ENCODE measurements around the gene FAM81A. TPM values are rescaled to one million over a fixed set of nuclear protein-coding genes. Genes with fewer than 3 reads are reported as not detected.

FAM81A gene
- polyA plus RNA-seq, 1 donor from 2014 or later = 5.0 TPM

- Histone ChIP-seq H3K36me3 (ENCODE audit: insufficient read depth, low read length) (no peaks in the 10 kb centered on the region), H2AFZ (ENCODE audit: low read depth, low read length) (no peak overlapping the region), H3K27me3 (ENCODE audit: insufficient read depth, low read depth, low read length) (no peaks in the 10 kb centered on the region), H3K9ac (ENCODE audit: low read length) (no peak overlapping the region), H4K20me1 (ENCODE audit: insufficient read depth) (no peaks in the 10 kb centered on the region), H3K4me2 (ENCODE audit: low read length) (no peak overlapping the region), H3K27ac (ENCODE audit: low read length) (no peak overlapping the region), H3K9me2 (ENCODE audit: insufficient read depth, low read length) (no peaks in the 10 kb centered on the region), H3K79me2 (replicated peaks; ENCODE audit: insufficient read depth, low read length) (no peaks in the 10 kb centered on the region), H3F3A (ENCODE audit: insufficient read depth, low read length, poor library complexity, severe bottlenecking) (no peaks in the 10 kb centered on the region), H3K9me3 (ENCODE audit: low read length) (no peaks in the 10 kb centered on the region), H3K4me3 (ENCODE audit: low read length) (no peak overlapping the region)
- TF ChIP-seq SMC3 (conservative IDR thresholded peaks at IDR 0.05; ENCODE audit: poor library complexity) (no peak), EP300 (conservative IDR thresholded peaks at IDR 0.05; ENCODE audit: poor library complexity, severe bottlenecking) (no peak), REST (IDR thresholded peaks at IDR 0.05; ENCODE audit: borderline replicate concordance) (no peak), POLR2AphosphoS5 (IDR thresholded peaks at IDR 0.05) (no peak), CTCF (IDR thresholded peaks at IDR 0.05; ENCODE audit: poor library complexity, severe bottlenecking) (no peak), RAD21 (conservative IDR thresholded peaks at IDR 0.05) (no peak), TAF1 (IDR thresholded peaks at IDR 0.05; ENCODE audit: low read depth) (no peak), MXI1 (conservative IDR thresholded peaks at IDR 0.05; ENCODE audit: poor library complexity, severe bottlenecking) (no peak)
Observed at GRCh38 chr15:59558851-59559250, 120.9 kb downstream of the FAM81A start.

GRCh38 chr15:59561547-59561946, 123.6 kb downstream of the FAM81A start:
- H3K9ac ChIP-seq (ENCODE audit: low read length) = no peak overlapping the region
- H3K79me2 ChIP-seq (replicated peaks; ENCODE audit: insufficient read depth, low read length) = no peaks in the 10 kb centered on the region
- H3K9me2 ChIP-seq (ENCODE audit: insufficient read depth, low read length) = no peaks in the 10 kb centered on the region
- no peak overlapping the region for H2AFZ ChIP-seq (ENCODE audit: low read depth, low read length)
- no peak overlapping the region for H3K4me3 ChIP-seq (ENCODE audit: low read length)
- no peaks in the 10 kb centered on the region for H3K36me3 ChIP-seq (ENCODE audit: insufficient read depth, low read length)
- no peaks in the 10 kb centered on the region for H3F3A ChIP-seq (ENCODE audit: insufficient read depth, low read length, poor library complexity, severe bottlenecking)
- H3K27me3 ChIP-seq (ENCODE audit: insufficient read depth, low read depth, low read length) = no peaks in the 10 kb centered on the region
- no peaks in the 10 kb centered on the region for H4K20me1 ChIP-seq (ENCODE audit: insufficient read depth)
- H3K4me2 ChIP-seq (ENCODE audit: low read length) = no peak overlapping the region
- no peak overlapping the region for H3K27ac ChIP-seq (ENCODE audit: low read length)
- H3K9me3 ChIP-seq (ENCODE audit: low read length) = peaks cover 9% of the 10 kb centered on the region
- no peak for TF ChIP-seq RAD21 (conservative IDR thresholded peaks at IDR 0.05)
- TF ChIP-seq EZH2 (IDR thresholded peaks at IDR 0.05; ENCODE audit: borderline replicate concordance, insufficient read depth, low read length, poor library complexity, severe bottlenecking) = no peak
- no peak for TF ChIP-seq EP300 (conservative IDR thresholded peaks at IDR 0.05; ENCODE audit: poor library complexity, severe bottlenecking)
- no peak for TF ChIP-seq CTCF (IDR thresholded peaks at IDR 0.05; ENCODE audit: poor library complexity, severe bottlenecking)
- no peak for TF ChIP-seq POLR2AphosphoS5 (IDR thresholded peaks at IDR 0.05)
- TF ChIP-seq MXI1 (conservative IDR thresholded peaks at IDR 0.05; ENCODE audit: poor library complexity, severe bottlenecking) = no peak
- TF ChIP-seq SMC3 (conservative IDR thresholded peaks at IDR 0.05; ENCODE audit: poor library complexity) = no peak
